Activated T-cell treated with anti-CD3 and anti-CD28 coated beads, Interleukin-2, amount 50 U/mL, for 72 hours (primary cell): ENCODE results near the gene RPL18. TPM values are rescaled to one million over a fixed set of nuclear protein-coding genes. Genes with fewer than 3 reads are reported as not detected.
A peak's percentile ranks its signal among the peaks of the same experiment; 100 is the strongest.
"Not testable (repeated sequence)": the region's sequence is repeated elsewhere in the genome, so short reads cannot be mapped to it uniquely, and the experiment has no call there.

ENCODE experiments used
- ATAC-seq, 2 donors: fragments of 150-1000 bp; cut with Tn5 transposase; replicated peaks in 1 of 2; 2 replicates each; pipeline ENCODE4 v1.10.0; 2021; ENCODE audit warnings: moderate library complexity in 2 of 2, mild to moderate bottlenecking in 1 of 2
- DNase-seq, 2 donors: peaks; one replicate each; pipeline ENCODE4 v3.0.0; 2021 to 2022; ENCODE audit warnings: mixed read lengths in 1 of 2
- H3K27ac Mint-ChIP-seq: one replicate; pipeline ENCODE4 v1.8.0; 2022; ENCODE audit warnings: mild to moderate bottlenecking, moderate library complexity, mixed read lengths
- H3K27me3 Mint-ChIP-seq: one replicate; pipeline ENCODE4 v1.8.0; 2022; ENCODE audit warnings: low read depth, mixed read lengths
- H3K36me3 Mint-ChIP-seq, 2 donors: one replicate each; pipeline ENCODE4 v1.8.0; 2022; ENCODE audit warnings: mixed read lengths in 2 of 2, mild to moderate bottlenecking in 1 of 2; ENCODE audit not compliant: insufficient read depth in 2 of 2
- H3K4me1 Mint-ChIP-seq: one replicate; pipeline ENCODE4 v1.8.0; 2022; ENCODE audit warnings: low read depth, mixed read lengths
- H3K4me3 Mint-ChIP-seq, 2 donors: one replicate each; pipeline ENCODE4 v1.8.0; 2022; ENCODE audit warnings: mild to moderate bottlenecking in 2 of 2, mixed read lengths in 2 of 2, moderate library complexity in 2 of 2
- H3K9me3 Mint-ChIP-seq, 2 donors: one replicate each; pipeline ENCODE4 v1.8.0; 2022; ENCODE audit warnings: mixed read lengths in 2 of 2
- total RNA-seq, 2 donors: library from RNA; stranded (reverse); gene quantifications; one replicate each; pipeline ENCODE4 v1.2.3, GENCODE V29; 2022

RPL18 gene
- total RNA-seq = 1,000 to 10,000 TPM; 1,953 to 2,080 TPM

GRCh38 chr19:48618916-48619691 is at the start of gene RPL18, which contains the start of gene SPHK2:
TSS of gene RPL18 (minus strand) at chr19:48619178. CDS start at chr19:48619143, 35 bp downstream.
TSS of gene SPHK2 (plus strand) at chr19:48619506. CDS start at chr19:48620515, 1,009 bp downstream.
- ATAC-seq = peak; percentile 89
- H3K27ac Mint-ChIP-seq = peak within 1 kb of the TSS; percentile 99
- H3K4me1 Mint-ChIP-seq = peaks cover 66% of the 10 kb centered on the region
- DNase-seq = peak; percentile 97
- peak within 1 kb of the TSS; percentile 100 for H3K4me3 Mint-ChIP-seq
- no peaks in the 10 kb centered on the region for H3K27me3 Mint-ChIP-seq
- H3K9me3 Mint-ChIP-seq = no peaks in the 10 kb centered on the region
- H3K36me3 Mint-ChIP-seq = peaks cover 18 to 43% of the 10 kb centered on the region in 2 donors

DNA sequence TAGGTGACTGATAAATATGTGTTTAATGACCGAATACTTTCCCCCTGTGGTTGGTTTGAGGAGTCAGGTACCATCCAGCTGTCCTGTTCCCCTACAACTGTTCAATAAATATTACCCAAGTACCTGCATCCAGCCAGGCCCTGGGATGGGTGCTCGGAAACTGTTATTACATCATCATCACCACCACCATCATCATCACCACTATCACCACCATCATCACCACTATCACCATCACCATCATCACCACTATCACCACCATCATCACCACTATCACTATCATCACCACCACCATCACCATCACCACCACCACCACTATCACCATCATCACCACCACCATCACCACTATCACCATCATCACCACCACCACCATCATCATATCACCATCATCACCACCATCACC is 49.8 kb upstream of the RPL18 start:
- Mint-ChIP-seq H3K4me1 (no peaks in the 10 kb centered on the region), H3K27ac (no peak overlapping the region), H3K36me3 (peaks cover 0 to 2% of the 10 kb centered on the region in 2 donors), H3K27me3 (no peaks in the 10 kb centered on the region), H3K4me3 (no peak overlapping the region), H3K9me3 (peaks cover 0 to 6% of the 10 kb centered on the region in 2 donors)
- no peak for DNase-seq
- no peak for ATAC-seq

GRCh38 chr19:48668332-48668731 is 49.4 kb upstream of the RPL18 start:
- H3K36me3 Mint-ChIP-seq = peaks cover 0 to 2% of the 10 kb centered on the region in 2 donors
- peaks cover 0 to 6% of the 10 kb centered on the region in 2 donors for H3K9me3 Mint-ChIP-seq
- H3K4me1 Mint-ChIP-seq = no peaks in the 10 kb centered on the region
- H3K4me3 Mint-ChIP-seq = no peak overlapping the region
- no peak overlapping the region for H3K27ac Mint-ChIP-seq
- no peaks in the 10 kb centered on the region for H3K27me3 Mint-ChIP-seq
- DNase-seq (no peak), ATAC-seq (no peak)

DNA sequence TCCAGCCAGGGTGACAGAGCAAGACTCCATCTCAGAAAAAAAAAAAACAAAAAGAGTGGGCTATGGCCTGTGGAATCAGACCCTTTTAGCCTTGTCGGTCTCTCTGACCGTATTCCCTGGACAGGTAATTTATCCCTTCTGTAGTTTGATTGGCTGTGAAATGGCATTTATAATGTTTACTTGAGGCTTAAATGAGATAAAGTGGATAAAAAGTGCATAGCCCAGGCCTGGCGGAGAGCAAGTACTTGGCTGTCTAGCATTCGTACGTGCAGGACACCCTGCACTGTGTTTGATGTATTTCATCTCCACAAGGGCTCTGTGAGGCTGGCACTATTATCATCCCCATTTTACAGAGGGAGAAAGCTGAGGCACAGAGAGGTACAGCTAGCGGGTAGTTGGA is 46.8 kb upstream of the RPL18 start:
- no peak overlapping the region for H3K4me3 Mint-ChIP-seq
- ATAC-seq (no peak), DNase-seq (no peak)
- H3K4me1 Mint-ChIP-seq = peaks cover 4% of the 10 kb centered on the region
- no peaks in the 10 kb centered on the region for H3K27me3 Mint-ChIP-seq
- H3K36me3 Mint-ChIP-seq = peaks cover 0 to 2% of the 10 kb centered on the region in 2 donors
- H3K27ac Mint-ChIP-seq = no peak overlapping the region
- peaks cover 0 to 6% of the 10 kb centered on the region in 2 donors for H3K9me3 Mint-ChIP-seq

- H3K27ac Mint-ChIP-seq = no peak overlapping the region
- DNase-seq (no peak), ATAC-seq (no peak)
- H3K4me1 Mint-ChIP-seq = peaks cover 7% of the 10 kb centered on the region
- no peak overlapping the region for H3K4me3 Mint-ChIP-seq
- H3K36me3 Mint-ChIP-seq = no peaks in the 10 kb centered on the region
- peaks cover 0 to under 1% of the 10 kb centered on the region in 2 donors for H3K9me3 Mint-ChIP-seq
- no peaks in the 10 kb centered on the region for H3K27me3 Mint-ChIP-seq
Measured at GRCh38 chr19:48664476-48664875, 45.5 kb upstream of the RPL18 start.

DNA sequence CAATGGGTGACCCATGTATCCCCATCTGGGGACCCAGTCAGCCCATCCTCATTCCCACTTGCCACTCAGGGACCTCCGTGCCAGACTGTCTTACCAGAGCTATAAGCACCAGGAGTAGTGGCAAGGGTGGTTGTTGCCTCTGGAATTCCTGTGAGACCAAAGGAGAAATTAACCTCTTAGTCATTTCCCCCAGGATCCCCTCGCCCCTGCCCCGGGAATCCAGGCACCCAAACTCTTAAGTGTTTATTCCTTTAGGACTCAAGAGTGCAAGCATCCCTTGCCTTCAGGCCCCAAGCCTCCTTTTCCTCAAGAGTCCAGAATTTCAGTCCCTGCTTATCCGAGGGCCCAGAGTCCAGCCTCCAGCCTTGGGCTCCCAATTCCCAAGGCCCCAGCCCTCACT is 44.7 kb upstream of the RPL18 start:
- no peak for ATAC-seq
- no peak for DNase-seq
- Mint-ChIP-seq H3K9me3 (no peaks in the 10 kb centered on the region), H3K27me3 (no peaks in the 10 kb centered on the region), H3K27ac (no peak overlapping the region), H3K36me3 (no peaks in the 10 kb centered on the region), H3K4me3 (no peak overlapping the region), H3K4me1 (peaks cover 7% of the 10 kb centered on the region)

DNA sequence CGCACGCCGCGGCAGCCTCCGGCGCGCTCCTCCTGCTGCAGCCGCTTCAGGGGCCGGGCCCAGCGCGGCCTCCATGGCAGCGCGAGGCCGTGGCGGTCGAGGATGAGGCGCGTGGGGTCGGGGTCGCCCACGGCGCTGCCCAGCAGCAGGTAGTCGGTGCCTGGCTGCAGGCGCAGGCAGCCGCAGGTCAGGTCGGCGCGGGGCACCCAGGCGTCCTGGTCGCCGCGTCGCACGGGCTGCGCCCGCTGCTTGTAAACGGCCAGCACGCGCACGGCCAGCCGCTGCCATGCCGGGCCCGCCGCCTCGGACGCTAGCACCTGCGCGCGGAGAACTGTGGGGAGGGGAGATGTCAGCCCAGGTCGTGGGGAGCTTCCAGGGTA is 42.7 kb upstream of the RPL18 start:
- no peak overlapping the region for H3K27ac Mint-ChIP-seq
- ATAC-seq (no peak), DNase-seq (no peak)
- H3K36me3 Mint-ChIP-seq = no peaks in the 10 kb centered on the region
- H3K9me3 Mint-ChIP-seq = no peaks in the 10 kb centered on the region
- no peak overlapping the region for H3K4me3 Mint-ChIP-seq
- peaks cover 7% of the 10 kb centered on the region for H3K4me1 Mint-ChIP-seq
- no peaks in the 10 kb centered on the region for H3K27me3 Mint-ChIP-seq

DNA sequence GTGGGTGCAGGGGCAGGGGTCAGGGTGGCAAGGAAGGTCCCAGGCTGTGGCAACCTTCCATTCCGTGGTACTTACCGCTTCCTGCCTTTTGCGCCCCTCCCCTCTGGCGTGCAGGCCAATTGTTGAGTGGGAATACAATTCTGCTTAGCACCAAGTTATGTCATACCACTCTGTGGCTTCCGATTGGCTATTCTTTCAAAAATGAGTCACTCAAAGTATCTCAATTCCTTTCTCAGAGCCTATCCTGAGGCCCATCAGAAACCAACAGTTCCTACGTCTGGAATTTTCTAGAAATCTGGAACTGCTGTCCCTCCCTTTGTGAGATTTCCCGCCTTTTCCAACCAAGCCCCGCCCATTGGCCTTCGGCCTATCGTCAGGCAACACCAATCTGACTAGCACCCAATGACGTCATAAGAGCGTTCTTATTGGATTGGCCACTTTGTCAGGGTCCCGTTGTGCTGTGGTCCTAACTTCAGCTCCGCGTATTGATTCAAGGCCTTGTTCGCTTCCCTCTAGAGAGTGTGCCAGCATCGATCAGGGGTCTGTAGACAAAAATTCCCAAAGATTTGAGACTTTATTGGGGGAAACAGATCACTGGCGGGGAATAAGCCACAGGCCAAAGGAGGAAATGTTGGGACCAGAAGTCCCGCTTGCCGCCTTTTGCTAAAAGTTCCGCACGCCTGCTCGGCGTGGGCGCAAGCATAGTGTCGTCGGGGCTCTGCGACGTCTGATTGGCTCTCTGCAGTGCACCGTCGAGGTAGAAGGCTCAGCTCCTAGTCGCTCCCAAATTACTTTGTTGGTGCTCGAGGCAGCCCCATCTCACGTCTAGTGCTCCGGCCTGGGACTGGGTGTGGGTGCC is 42.1 kb upstream of the RPL18 start:
- peak; percentile 95 to 96 for ATAC-seq
- Mint-ChIP-seq H3K36me3 (no peaks in the 10 kb centered on the region), H3K4me3 (peak overlapping the region; percentile 65 to 75)

GRCh38 chr19:48659768-48660167 is 40.8 kb upstream of the RPL18 start:
- Mint-ChIP-seq H3K4me3 (no peak overlapping the region), H3K27me3 (no peaks in the 10 kb centered on the region), H3K9me3 (no peaks in the 10 kb centered on the region), H3K4me1 (peaks cover 7% of the 10 kb centered on the region), H3K36me3 (no peaks in the 10 kb centered on the region), H3K27ac (no peak overlapping the region)
- ATAC-seq = no peak
- no peak for DNase-seq

More for the DNA sequence above, 42.1 kb upstream of the RPL18 start:
- Mint-ChIP-seq H3K9me3 (no peaks in the 10 kb centered on the region), H3K27ac (peak overlapping the region; percentile 55), H3K4me1 (peaks cover 7% of the 10 kb centered on the region), H3K27me3 (no peaks in the 10 kb centered on the region)
- DNase-seq = peak; percentile 85 to 86

DNA sequence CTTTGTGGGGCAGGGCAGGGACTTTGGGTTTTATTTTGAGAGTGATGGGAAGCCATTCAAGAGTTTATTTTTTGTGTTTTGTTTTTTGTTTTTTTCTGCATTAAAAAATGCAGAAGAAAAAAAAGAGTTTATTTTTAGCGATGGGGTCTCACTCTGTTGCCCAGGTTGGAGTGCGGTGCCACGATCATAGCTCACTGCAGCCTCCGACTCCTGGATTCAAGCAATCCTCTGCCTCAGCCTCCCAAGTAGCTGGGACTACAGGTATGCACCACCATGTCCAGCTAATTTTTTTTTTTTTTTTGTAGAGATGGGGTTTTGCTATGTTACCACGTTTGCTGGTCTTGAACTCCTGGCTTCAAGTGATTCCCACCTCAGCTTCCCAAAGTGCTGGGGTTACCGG is 39.5 kb upstream of the RPL18 start:
- Mint-ChIP-seq H3K36me3 (no peaks in the 10 kb centered on the region), H3K4me3 (no peak overlapping the region), H3K27me3 (no peaks in the 10 kb centered on the region), H3K27ac (no peak overlapping the region), H3K9me3 (no peaks in the 10 kb centered on the region), H3K4me1 (peaks cover 7% of the 10 kb centered on the region)
- no peak for ATAC-seq
- DNase-seq = no peak

GRCh38 chr19:48657828-48658227 is 38.9 kb upstream of the RPL18 start:
- not testable (repeated sequence) for H3K27ac Mint-ChIP-seq, H3K36me3 Mint-ChIP-seq, H3K27me3 Mint-ChIP-seq, H3K4me3 Mint-ChIP-seq, H3K9me3 Mint-ChIP-seq, ATAC-seq, DNase-seq, H3K4me1 Mint-ChIP-seq

DNA sequence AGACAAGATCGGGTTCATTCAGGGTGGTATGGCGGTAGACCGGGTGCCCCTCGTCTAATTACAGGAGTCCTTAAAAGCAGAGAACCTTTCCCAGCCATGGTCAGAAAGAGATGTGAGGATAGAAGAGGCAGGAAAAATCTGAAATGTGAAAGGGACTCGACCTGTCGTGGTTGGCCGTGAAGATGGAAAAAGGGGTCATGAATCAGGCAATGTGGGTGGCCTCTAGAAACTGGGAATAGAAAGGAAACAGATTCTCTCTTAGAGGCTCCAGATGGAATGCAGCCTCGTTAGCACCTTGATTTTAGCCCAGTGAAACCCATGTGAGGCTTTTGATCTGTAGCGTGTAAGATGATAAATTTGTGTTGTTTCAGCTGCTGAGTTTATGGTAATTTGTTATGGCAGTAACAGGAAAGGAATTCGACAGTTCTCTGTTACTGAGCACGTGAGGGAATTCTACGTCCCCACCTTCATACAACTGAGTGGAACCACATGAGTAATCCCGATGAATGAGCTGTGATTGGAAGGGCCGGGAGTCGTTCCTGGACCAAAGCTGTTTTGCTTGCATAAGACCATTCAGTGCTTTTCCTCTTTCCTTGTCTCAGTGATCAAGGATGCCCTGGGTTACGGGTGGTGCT is 38.0 kb upstream of the RPL18 start:
- DNase-seq (no peak), ATAC-seq (no peak)
- Mint-ChIP-seq H3K27ac (no peak overlapping the region), H3K4me1 (peaks cover 7% of the 10 kb centered on the region), H3K36me3 (no peaks in the 10 kb centered on the region), H3K4me3 (no peak overlapping the region), H3K9me3 (no peaks in the 10 kb centered on the region), H3K27me3 (no peaks in the 10 kb centered on the region)
